ENCODE data around the gene BAG3. TPM values are rescaled to one million over a fixed set of nuclear protein-coding genes. Genes with fewer than 3 reads are reported as not detected.

The BAG3 gene
- total and polyA plus RNA-seq, 4 donors: 16.8 to 44.8 (median 35.1) TPM

DNA sequence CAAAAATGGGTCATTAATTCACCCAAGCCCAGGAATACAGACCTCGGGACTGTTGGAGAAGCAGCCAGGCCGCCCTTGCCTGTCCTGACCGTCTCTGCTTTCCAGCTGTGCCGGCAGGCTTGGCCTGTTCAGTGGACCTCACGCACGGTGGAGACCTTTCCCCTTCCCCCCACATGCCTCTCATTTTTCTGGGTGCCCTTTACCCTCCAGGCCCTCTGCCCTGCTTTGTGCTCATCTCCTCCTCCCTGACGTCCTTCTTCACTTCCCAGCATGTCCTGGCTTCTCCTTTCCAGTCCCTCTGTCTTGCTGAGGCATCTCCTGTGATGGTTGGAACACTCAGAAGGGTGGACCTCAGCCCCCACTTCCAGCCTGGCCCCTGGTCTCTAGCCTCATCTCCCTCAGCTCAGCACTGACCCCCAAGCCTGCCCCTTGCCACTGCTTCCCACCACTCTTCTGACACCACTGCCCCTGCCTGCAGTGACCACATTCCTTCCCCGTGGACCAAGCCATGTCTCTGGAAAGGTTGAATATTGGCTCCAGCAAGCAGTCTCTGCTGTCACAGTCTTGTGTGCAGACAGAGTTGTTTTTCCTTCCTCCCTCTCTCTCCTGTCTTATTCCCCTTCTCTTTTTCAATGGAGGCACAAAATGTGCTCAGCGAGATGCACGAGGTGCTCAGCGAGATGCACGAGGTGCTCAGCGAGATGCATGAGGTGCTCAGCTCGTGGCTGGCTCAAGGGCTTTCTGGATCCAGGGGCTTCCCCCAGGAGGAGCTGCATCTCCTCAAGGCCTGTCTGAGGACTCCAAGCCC lies 14.9 kb downstream of the BAG3 start:
- H3K36me3 ChIP-seq (ENCODE audit: control insufficient read depth in 4 of 4, insufficient read depth in 4 of 4, low read length in 4 of 4): peaks cover 3 to 17% (median 6%) of the 10 kb centered on the region in 4 donors
- 73 to 78% methylated on average over 14 of the region's 14 CpGs for WGBS, 2 donors
- ATAC-seq (ENCODE audit: insufficient read depth, low FRiP score) (no peak), DNase-seq (no peak)
- TF ChIP-seq, protein P1, sequence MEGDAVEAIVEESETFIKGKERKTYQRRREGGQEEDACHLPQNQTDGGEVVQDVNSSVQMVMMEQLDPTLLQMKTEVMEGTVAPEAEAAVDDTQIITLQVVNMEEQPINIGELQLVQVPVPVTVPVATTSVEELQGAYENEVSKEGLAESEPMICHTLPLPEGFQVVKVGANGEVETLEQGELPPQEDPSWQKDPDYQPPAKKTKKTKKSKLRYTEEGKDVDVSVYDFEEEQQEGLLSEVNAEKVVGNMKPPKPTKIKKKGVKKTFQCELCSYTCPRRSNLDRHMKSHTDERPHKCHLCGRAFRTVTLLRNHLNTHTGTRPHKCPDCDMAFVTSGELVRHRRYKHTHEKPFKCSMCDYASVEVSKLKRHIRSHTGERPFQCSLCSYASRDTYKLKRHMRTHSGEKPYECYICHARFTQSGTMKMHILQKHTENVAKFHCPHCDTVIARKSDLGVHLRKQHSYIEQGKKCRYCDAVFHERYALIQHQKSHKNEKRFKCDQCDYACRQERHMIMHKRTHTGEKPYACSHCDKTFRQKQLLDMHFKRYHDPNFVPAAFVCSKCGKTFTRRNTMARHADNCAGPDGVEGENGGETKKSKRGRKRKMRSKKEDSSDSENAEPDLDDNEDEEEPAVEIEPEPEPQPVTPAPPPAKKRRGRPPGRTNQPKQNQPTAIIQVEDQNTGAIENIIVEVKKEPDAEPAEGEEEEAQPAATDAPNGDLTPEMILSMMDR (IDR thresholded peaks at IDR 0.05; ENCODE audit: control extremely low read depth, extremely low read depth): no peak
- H3K4me1 ChIP-seq (ENCODE audit: control insufficient read depth in 5 of 5, insufficient read depth in 5 of 5, low read length in 5 of 5): peaks cover 0 to 30% (median 16%) of the 10 kb centered on the region in 5 donors
- H3K27me3 ChIP-seq (ENCODE audit: control insufficient read depth in 3 of 3, insufficient read depth in 3 of 3, low read length in 2 of 3): no peaks in the 10 kb centered on the region
- H3K9me3 ChIP-seq (ENCODE audit: control insufficient read depth in 4 of 4, insufficient read depth in 3 of 4, low read length in 3 of 4): no peaks in the 10 kb centered on the region
- H3K9ac ChIP-seq (ENCODE audit: insufficient read depth in 1 of 2, low read length in 2 of 2): no peak overlapping the region
- peak overlapping the region in 1 of 2 donors; percentile 17 for H3K27ac ChIP-seq (ENCODE audit: low read depth in 1 of 2, low read length in 1 of 2)
- no peak overlapping the region for H3K4me3 ChIP-seq

DNA sequence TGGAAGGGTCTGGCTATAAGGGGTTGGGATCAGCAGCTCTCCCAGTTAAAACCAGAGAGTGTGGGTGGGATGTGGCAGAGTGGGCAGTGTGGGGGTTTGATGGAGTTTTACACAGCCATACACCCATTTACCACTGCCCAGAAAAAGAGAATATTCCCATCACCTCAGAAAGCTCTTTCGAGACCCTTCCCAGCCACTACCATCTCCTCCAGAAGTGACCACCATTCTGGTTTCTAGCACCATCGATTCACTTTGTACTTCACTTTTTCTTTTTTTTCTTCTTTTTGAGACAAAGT lies 15.5 kb downstream of the BAG3 start:
- Histone ChIP-seq H3K9me3 (ENCODE audit: control insufficient read depth in 4 of 4, insufficient read depth in 3 of 4, low read length in 3 of 4) (no peaks in the 10 kb centered on the region), H3K4me1 (ENCODE audit: control insufficient read depth in 5 of 5, insufficient read depth in 5 of 5, low read length in 5 of 5) (peaks cover 0 to 26% (median 16%) of the 10 kb centered on the region in 5 donors), H3K9ac (ENCODE audit: insufficient read depth in 1 of 2, low read length in 2 of 2) (no peak overlapping the region), H3K36me3 (ENCODE audit: control insufficient read depth in 4 of 4, insufficient read depth in 4 of 4, low read length in 4 of 4) (peaks cover 3 to 20% (median 6%) of the 10 kb centered on the region in 4 donors), H3K27ac (ENCODE audit: low read depth in 1 of 2, low read length in 1 of 2) (peak overlapping the region in 1 of 2 donors; percentile 84), H3K4me3 (no peak overlapping the region), H3K27me3 (ENCODE audit: control insufficient read depth in 3 of 3, insufficient read depth in 3 of 3, low read length in 2 of 3) (no peaks in the 10 kb centered on the region)
- ATAC-seq (ENCODE audit: insufficient read depth, low FRiP score) (no peak), DNase-seq (no peak)
- TF ChIP-seq, protein P1 (IDR thresholded peaks at IDR 0.05; ENCODE audit: control extremely low read depth, extremely low read depth): no peak
- 93 to 95% methylated on average over 2 of the region's 2 CpGs for WGBS, 2 donors

DNA sequence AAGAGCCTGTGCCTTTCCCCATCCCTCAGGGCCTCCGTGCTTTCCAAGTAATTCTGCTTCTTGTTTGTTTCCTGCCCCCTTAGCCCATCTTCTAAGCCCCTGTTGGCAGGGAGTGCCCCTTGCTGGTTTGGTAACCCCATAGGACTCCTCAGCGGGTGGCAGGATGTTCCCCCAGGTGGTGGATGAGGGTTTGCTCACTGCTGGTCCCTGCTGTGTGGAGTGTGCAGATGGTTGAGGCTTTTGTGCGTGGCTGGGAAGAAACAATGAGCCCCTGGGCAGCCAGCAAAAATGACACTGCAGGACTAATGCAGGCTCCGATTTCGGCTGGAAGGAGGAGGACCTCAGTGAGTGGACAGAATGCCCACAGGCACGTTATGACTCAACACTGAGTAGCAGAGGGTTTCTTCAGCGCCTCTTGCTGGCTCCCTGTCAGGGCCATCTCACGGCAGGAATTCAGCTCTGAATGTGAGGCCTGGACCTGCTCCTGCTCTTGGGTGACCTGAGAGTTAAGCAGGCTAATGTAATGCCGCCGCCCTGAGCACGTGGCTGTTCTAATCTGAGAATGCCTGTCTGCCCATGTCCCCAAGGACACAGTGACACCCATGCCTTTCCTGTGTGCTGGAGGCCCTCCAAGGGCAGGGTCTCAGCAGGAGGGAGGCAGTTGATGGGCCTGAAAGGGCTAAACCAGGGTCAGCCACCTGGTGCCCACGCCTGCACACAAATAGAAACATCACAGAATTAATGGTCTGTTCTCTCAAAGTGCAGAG lies 16.6 kb downstream of the BAG3 start:
- DNase-seq (peak in 1 of 3 donors; percentile 22), ATAC-seq (ENCODE audit: insufficient read depth, low FRiP score) (peak; percentile 82)
- peaks cover 3 to 29% (median 10%) of the 10 kb centered on the region in 4 donors for H3K36me3 ChIP-seq (ENCODE audit: control insufficient read depth in 4 of 4, insufficient read depth in 4 of 4, low read length in 4 of 4)
- no peak overlapping the region for H3K4me3 ChIP-seq
- 54 to 55% methylated on average over 12 of the region's 12 CpGs for WGBS, 2 donors
- peak overlapping the region; percentile 62 to 84 for H3K27ac ChIP-seq (ENCODE audit: low read depth in 1 of 2, low read length in 1 of 2)
- TF ChIP-seq, protein P1 (IDR thresholded peaks at IDR 0.05; ENCODE audit: control extremely low read depth, extremely low read depth): no peak
- no peaks in the 10 kb centered on the region for H3K27me3 ChIP-seq (ENCODE audit: control insufficient read depth in 3 of 3, insufficient read depth in 3 of 3, low read length in 2 of 3)
- no peak overlapping the region for H3K9ac ChIP-seq (ENCODE audit: insufficient read depth in 1 of 2, low read length in 2 of 2)
- H3K4me1 ChIP-seq (ENCODE audit: control insufficient read depth in 5 of 5, insufficient read depth in 5 of 5, low read length in 5 of 5): peaks cover 0 to 26% (median 16%) of the 10 kb centered on the region in 5 donors
- no peaks in the 10 kb centered on the region for H3K9me3 ChIP-seq (ENCODE audit: control insufficient read depth in 4 of 4, insufficient read depth in 3 of 4, low read length in 3 of 4)
